Suprapubic skin (tissue), 4 donors: Measurements from ENCODE around the gene THAP3. TPM values are rescaled to one million over a fixed set of nuclear protein-coding genes. Genes with fewer than 3 reads are reported as not detected.

Experiments
- DNase-seq, 2 donors: peaks; one replicate each; pipeline ENCODE4 v3.0.0-alpha.2; 2019; ENCODE audit warnings: low spot score in 2 of 2
- H3K27ac ChIP-seq: fragments of 200-600 bp; sonication (generic); one replicate; pipeline ENCODE4 v1.5.1; 2019
- H3K27me3 ChIP-seq: fragments of 200-600 bp; sonication (generic); one replicate; pipeline ENCODE4 v1.5.1; 2019
- H3K36me3 ChIP-seq: fragments of 200-600 bp; sonication (generic); one replicate; pipeline ENCODE4 v1.5.1; 2019
- H3K4me1 ChIP-seq: fragments of 200-600 bp; sonication (generic); one replicate; pipeline ENCODE4 v1.5.1; 2019
- H3K4me3 ChIP-seq: fragments of 200-600 bp; sonication (generic); one replicate; pipeline ENCODE4 v1.5.1; 2019; ENCODE audit warnings: mild to moderate bottlenecking
- H3K9me3 ChIP-seq: fragments of 200-600 bp; sonication (generic); one replicate; pipeline ENCODE4 v1.5.1; 2019
- CTCF ChIP-seq, 2 donors: fragments of 200-600 bp in 1 of 2; fragments of 450-650 bp in 1 of 2; sonication (generic) in 1 of 2; IDR thresholded peaks; one replicate each; pipeline ENCODE4 v1.5.1; 2016 to 2019; ENCODE audit warnings: antibody characterized with exemption in 2 of 2, mild to moderate bottlenecking in 1 of 2, moderate library complexity in 1 of 2
- EP300 ChIP-seq: sonication (generic); formaldehyde crosslinking; IDR thresholded peaks from one replicate; pipeline ENCODE4 v1.6.1; 2017; ENCODE audit warnings: antibody characterized with exemption
- POLR2A ChIP-seq, 2 donors: fragments of 450-650 bp; IDR thresholded peaks; one replicate each; pipeline ENCODE4 v1.6.1; 2017; ENCODE audit warnings: antibody characterized with exemption in 2 of 2, mild to moderate bottlenecking in 2 of 2, moderate library complexity in 2 of 2
- POLR2AphosphoS5 ChIP-seq, 3 donors: sonication (generic); formaldehyde crosslinking; IDR thresholded peaks; one replicate each; pipeline ENCODE4 v1.6.1; 2017; ENCODE audit warnings: antibody characterized with exemption in 3 of 3
- WGBS: methylation state at CpG from one replicate; pipeline ENCODE4 v1.1.5; 2018; 5-methylcytosine and 5-hydroxymethylcytosine counted together
- total RNA-seq, 4 donors: library from RNA; depleted of rRNA; stranded (reverse); fragments of >200 nt; gene quantifications; one replicate each; pipeline ENCODE4 v1.1.0, GENCODE V29; 2016

Gene THAP3
- total RNA-seq, 4 donors from 2014 or later = 13.2 to 31.8 (median 24.8) TPM

- TF ChIP-seq CTCF (IDR thresholded peaks at IDR 0.05) (no peak), EP300 (no peak), POLR2A (IDR thresholded peaks at IDR 0.05) (no peak), POLR2AphosphoS5 (IDR thresholded peaks at IDR 0.05) (no peak)
- Histone ChIP-seq H3K4me1 (no peaks in the 10 kb centered on the region), H3K4me3 (no peak overlapping the region), H3K27me3 (no peaks in the 10 kb centered on the region), H3K27ac (no peak overlapping the region), H3K9me3 (no peaks in the 10 kb centered on the region), H3K36me3 (peaks cover 28% of the 10 kb centered on the region)
- no peak for DNase-seq
- 85% methylated on average over 5 of the region's 5 CpGs for WGBS
Observed at GRCh38 chr1:6666696-6667095, 42.0 kb downstream of the THAP3 start.

- TF ChIP-seq POLR2AphosphoS5 (IDR thresholded peaks at IDR 0.05) (no peak), CTCF (IDR thresholded peaks at IDR 0.05) (no peak), EP300 (no peak), POLR2A (IDR thresholded peaks at IDR 0.05) (no peak)
- 95% methylated on average over 6 of the region's 6 CpGs for WGBS
Observed at GRCh38 chr1:6667139-6667538, 42.5 kb downstream of the THAP3 start.

GRCh38 chr1:6668503-6668902 is 43.8 kb downstream of the THAP3 start:
- Histone ChIP-seq H3K9me3 (no peaks in the 10 kb centered on the region), H3K4me3 (no peak overlapping the region), H3K4me1 (no peaks in the 10 kb centered on the region), H3K27me3 (no peaks in the 10 kb centered on the region), H3K27ac (no peak overlapping the region), H3K36me3 (peaks cover 28% of the 10 kb centered on the region)
- no peak for TF ChIP-seq POLR2AphosphoS5 (IDR thresholded peaks at IDR 0.05)
- TF ChIP-seq POLR2A (IDR thresholded peaks at IDR 0.05) = no peak
- no peak for TF ChIP-seq EP300
- no peak for TF ChIP-seq CTCF (IDR thresholded peaks at IDR 0.05)
- no peak for DNase-seq
- 99% methylated on average over 9 of the region's 9 CpGs for WGBS

More at GRCh38 chr1:6667139-6667538, 42.5 kb downstream of the THAP3 start:
- Histone ChIP-seq H3K27ac (no peak overlapping the region), H3K4me1 (no peaks in the 10 kb centered on the region), H3K9me3 (no peaks in the 10 kb centered on the region), H3K27me3 (no peaks in the 10 kb centered on the region), H3K36me3 (peaks cover 28% of the 10 kb centered on the region), H3K4me3 (no peak overlapping the region)
- DNase-seq = no peak

- H3K27ac ChIP-seq = no peak overlapping the region
- peaks cover 23% of the 10 kb centered on the region for H3K36me3 ChIP-seq
- 89% methylated on average over 2 of the region's 2 CpGs for WGBS
- no peak overlapping the region for H3K4me3 ChIP-seq
- H3K9me3 ChIP-seq = no peaks in the 10 kb centered on the region
- no peaks in the 10 kb centered on the region for H3K27me3 ChIP-seq
- no peak for TF ChIP-seq CTCF (IDR thresholded peaks at IDR 0.05)
- DNase-seq = no peak
- no peaks in the 10 kb centered on the region for H3K4me1 ChIP-seq
Observed at GRCh38 chr1:6672558-6672957, 47.9 kb downstream of the THAP3 start.

- 90% methylated on average over 5 of the region's 5 CpGs for WGBS
- no peaks in the 10 kb centered on the region for H3K9me3 ChIP-seq
- TF ChIP-seq EP300 = no peak
- TF ChIP-seq POLR2A (IDR thresholded peaks at IDR 0.05) = no peak
- no peak for TF ChIP-seq POLR2AphosphoS5 (IDR thresholded peaks at IDR 0.05)
- TF ChIP-seq CTCF (IDR thresholded peaks at IDR 0.05) = no peak
- H3K27ac ChIP-seq = no peak overlapping the region
- H3K4me3 ChIP-seq = no peak overlapping the region
- H3K4me1 ChIP-seq = no peaks in the 10 kb centered on the region
- no peak for DNase-seq
- H3K36me3 ChIP-seq = peaks cover 36% of the 10 kb centered on the region
- no peaks in the 10 kb centered on the region for H3K27me3 ChIP-seq
Observed at GRCh38 chr1:6673816-6674398, 49.2 kb downstream of the THAP3 start.
